Prostate gland (tissue), 2 donors: ENCODE measurements around the gene CCN2. TPM values are rescaled to one million over a fixed set of nuclear protein-coding genes. Genes with fewer than 3 reads are reported as not detected.

Experiments used
- DNase-seq: peaks from one replicate; pipeline ENCODE4 v3.0.0-alpha.2; 2019; ENCODE audit warnings: low spot score
- H3K27ac ChIP-seq, 2 donors: fragments of 200-600 bp; sonication (generic); 2 replicates each; pipeline ENCODE4 v1.5.1; 2017 to 2019
- H3K27me3 ChIP-seq: fragments of 200-600 bp; sonication (generic); replicated peaks from 2 replicates; pipeline ENCODE4 v1.5.1; 2019; ENCODE audit not compliant: insufficient read depth
- H3K36me3 ChIP-seq, 2 donors: fragments of 200-600 bp; sonication (generic); 1 replicate in 1 of 2; 2 replicates in 1 of 2; pipeline versions ENCODE4 v1.5.1 to v1.8.1; 2017 to 2019
- H3K4me1 ChIP-seq: fragments of 200-600 bp; sonication (generic); replicated peaks from 2 replicates; pipeline ENCODE4 v1.5.1; 2019
- H3K4me3 ChIP-seq, 2 donors: fragments of 200-600 bp; sonication (generic); 2 replicates each; pipeline ENCODE4 v1.5.1; 2017 to 2019
- H3K9me3 ChIP-seq: fragments of 200-600 bp; sonication (generic); 2 replicates; pipeline ENCODE4 v1.5.1; 2017
- CTCF ChIP-seq, 4 experiments: fragments of 200-600 bp in 2 of 4; fragments of 450-650 bp in 2 of 4; sonication (generic) in 2 of 4; IDR thresholded peaks; 1 replicate in 3 of 4; 2 replicates in 1 of 4; pipeline ENCODE4 v1.5.1; 2016 to 2019; ENCODE audit warnings: antibody characterized with exemption in 4 of 4, mild to moderate bottlenecking in 2 of 4, moderate library complexity in 2 of 4
- POLR2A ChIP-seq: fragments of 450-650 bp; IDR thresholded peaks from one replicate; pipeline ENCODE4 v1.6.1; 2016; ENCODE audit warnings: antibody characterized with exemption, mild to moderate bottlenecking
- POLR2AphosphoS5 ChIP-seq: sonication (generic); formaldehyde crosslinking; IDR thresholded peaks from one replicate; pipeline ENCODE4 v1.6.1; 2017; ENCODE audit warnings: antibody characterized with exemption
- WGBS: methylation state at CpG from one replicate; pipeline ENCODE4 v1.1.5; 2018; 5-methylcytosine and 5-hydroxymethylcytosine counted together
- intact Hi-C: fragments of 100-400 bp; cut with DNase I; formaldehyde crosslinking; loops from one replicate; pipeline ENCODE4 v1.14.2; 2022
- total RNA-seq, 2 donors: library from RNA; depleted of rRNA; stranded (reverse); fragments of >200 nt; gene quantifications; one replicate each; pipeline ENCODE4 v1.1.0, GENCODE V29; 2016

The CCN2 gene
- total RNA-seq, 2 donors from 2014 or later: 73.1 to 120 TPM

- no peaks in the 10 kb centered on the region for H3K9me3 ChIP-seq
- no peak overlapping the region for H3K27ac ChIP-seq
- peaks cover 4% of the 10 kb centered on the region for H3K4me1 ChIP-seq
- no peak overlapping the region for H3K4me3 ChIP-seq
- H3K36me3 ChIP-seq: no peaks in the 10 kb centered on the region
- TF ChIP-seq POLR2AphosphoS5 (no peak), CTCF (IDR thresholded peaks at IDR 0.05) (no peak), POLR2A (no peak)
- H3K27me3 ChIP-seq: no peaks in the 10 kb centered on the region
- DNase-seq: no peak
- intact Hi-C loops: no loop called here
- 56% methylated on average over 3 of the region's 3 CpGs for WGBS
These were observed 27.4 kb upstream of the CCN2 start for GRCh38 chr6:131978522-131978921.

GRCh38 chr6:131976545-131977061 is 25.4 kb upstream of the CCN2 start:
- no peak overlapping the region for H3K27ac ChIP-seq
- intact Hi-C loops: no loop called here
- 33% methylated on average over 6 of the region's 6 CpGs for WGBS
- no peaks in the 10 kb centered on the region for H3K9me3 ChIP-seq
- no peak overlapping the region for H3K4me3 ChIP-seq
- no peak for DNase-seq
- TF ChIP-seq CTCF (IDR thresholded peaks at IDR 0.05) (no peak), POLR2A (no peak), POLR2AphosphoS5 (no peak)
- H3K36me3 ChIP-seq: no peaks in the 10 kb centered on the region
- H3K4me1 ChIP-seq: peaks cover 4% of the 10 kb centered on the region
- H3K27me3 ChIP-seq: no peaks in the 10 kb centered on the region

- Histone ChIP-seq H3K27ac (no peak overlapping the region), H3K4me3 (no peak overlapping the region), H3K27me3 (no peaks in the 10 kb centered on the region), H3K4me1 (no peaks in the 10 kb centered on the region), H3K36me3 (no peaks in the 10 kb centered on the region), H3K9me3 (no peaks in the 10 kb centered on the region)
- intact Hi-C loops: no loop called here
- no peak for DNase-seq
- 39% methylated on average over 2 of the region's 2 CpGs for WGBS
- TF ChIP-seq POLR2AphosphoS5 (no peak), POLR2A (no peak), CTCF (IDR thresholded peaks at IDR 0.05) (no peak)
These were observed 21.6 kb upstream of the CCN2 start for GRCh38 chr6:131972741-131973140.

GRCh38 chr6:131970076-131970859 is 19.1 kb upstream of the CCN2 start:
- Histone ChIP-seq H3K36me3 (no peaks in the 10 kb centered on the region), H3K9me3 (no peaks in the 10 kb centered on the region), H3K27ac (no peak overlapping the region), H3K4me1 (no peaks in the 10 kb centered on the region), H3K27me3 (no peaks in the 10 kb centered on the region), H3K4me3 (no peak overlapping the region)
- no peak for DNase-seq
- intact Hi-C loops: no loop called here
- no peak for TF ChIP-seq POLR2AphosphoS5
- TF ChIP-seq POLR2A: no peak
- TF ChIP-seq CTCF (IDR thresholded peaks at IDR 0.05): no peak
- 37% methylated on average over 2 of the region's 2 CpGs for WGBS

- Histone ChIP-seq H3K27me3 (no peaks in the 10 kb centered on the region), H3K27ac (no peak overlapping the region), H3K4me1 (no peaks in the 10 kb centered on the region), H3K9me3 (no peaks in the 10 kb centered on the region), H3K36me3 (no peaks in the 10 kb centered on the region), H3K4me3 (no peak overlapping the region)
- no peak for DNase-seq
- intact Hi-C loops: no loop called here
- WGBS: 87% methylated on average over 5 of the region's 5 CpGs
- TF ChIP-seq POLR2A (no peak), CTCF (IDR thresholded peaks at IDR 0.05) (no peak), POLR2AphosphoS5 (no peak)
These were observed 17.5 kb upstream of the CCN2 start for GRCh38 chr6:131968656-131969055.
